Astrocyte of the cerebellum (primary cell): ENCODE data around the gene PAX7.

Source experiments
- DNase-seq: peaks from one replicate; pipeline ENCODE4 v3.0.0-alpha.2; 2011; ENCODE audit warnings: low read depth
- H3K4me3 ChIP-seq: 2 replicates; pipeline ENCODE4 v1.5.1; 2011; ENCODE audit warnings: mild to moderate bottlenecking, low read depth, low read length, moderate library complexity
- in situ Hi-C: cut with HindIII; loops from 2 replicates; pipeline ENCODE4 v1.10.0; 2017; ENCODE audit warnings: low sequenced_read_pairs
- TF ChIP-seq, protein P1 (sequence below): IDR thresholded peaks from 2 replicates; pipeline ENCODE4 v1.5.1; 2012; ENCODE audit warnings: low read length, low read depth, moderate library complexity, mild to moderate bottlenecking; ENCODE audit errors: missing control alignments

PAX7 gene

DNA sequence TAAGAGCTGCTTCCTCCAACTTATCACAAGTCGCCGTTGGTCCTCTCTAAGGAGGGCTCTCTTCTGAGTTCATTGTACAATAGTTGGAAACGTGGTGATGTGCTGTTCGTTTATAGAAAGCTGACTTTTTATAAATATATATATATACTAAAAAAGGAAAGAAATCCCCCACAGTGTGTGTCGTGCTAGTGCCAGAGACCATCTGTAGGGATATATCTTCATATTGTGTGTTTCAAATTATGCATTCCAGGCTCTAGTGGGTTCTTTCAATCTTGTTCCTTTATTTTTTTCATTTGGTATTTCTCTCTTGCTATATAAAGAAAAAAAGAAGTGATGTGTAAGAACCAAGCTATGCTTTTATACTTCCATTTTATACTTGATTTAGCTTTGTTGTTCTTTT is 117.0 kb downstream of the PAX7 start:
- in situ Hi-C loops = no loop called here
- no peak overlapping the region for H3K4me3 ChIP-seq
- no peak for DNase-seq
- TF ChIP-seq, protein P1, sequence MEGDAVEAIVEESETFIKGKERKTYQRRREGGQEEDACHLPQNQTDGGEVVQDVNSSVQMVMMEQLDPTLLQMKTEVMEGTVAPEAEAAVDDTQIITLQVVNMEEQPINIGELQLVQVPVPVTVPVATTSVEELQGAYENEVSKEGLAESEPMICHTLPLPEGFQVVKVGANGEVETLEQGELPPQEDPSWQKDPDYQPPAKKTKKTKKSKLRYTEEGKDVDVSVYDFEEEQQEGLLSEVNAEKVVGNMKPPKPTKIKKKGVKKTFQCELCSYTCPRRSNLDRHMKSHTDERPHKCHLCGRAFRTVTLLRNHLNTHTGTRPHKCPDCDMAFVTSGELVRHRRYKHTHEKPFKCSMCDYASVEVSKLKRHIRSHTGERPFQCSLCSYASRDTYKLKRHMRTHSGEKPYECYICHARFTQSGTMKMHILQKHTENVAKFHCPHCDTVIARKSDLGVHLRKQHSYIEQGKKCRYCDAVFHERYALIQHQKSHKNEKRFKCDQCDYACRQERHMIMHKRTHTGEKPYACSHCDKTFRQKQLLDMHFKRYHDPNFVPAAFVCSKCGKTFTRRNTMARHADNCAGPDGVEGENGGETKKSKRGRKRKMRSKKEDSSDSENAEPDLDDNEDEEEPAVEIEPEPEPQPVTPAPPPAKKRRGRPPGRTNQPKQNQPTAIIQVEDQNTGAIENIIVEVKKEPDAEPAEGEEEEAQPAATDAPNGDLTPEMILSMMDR = no peak

DNA sequence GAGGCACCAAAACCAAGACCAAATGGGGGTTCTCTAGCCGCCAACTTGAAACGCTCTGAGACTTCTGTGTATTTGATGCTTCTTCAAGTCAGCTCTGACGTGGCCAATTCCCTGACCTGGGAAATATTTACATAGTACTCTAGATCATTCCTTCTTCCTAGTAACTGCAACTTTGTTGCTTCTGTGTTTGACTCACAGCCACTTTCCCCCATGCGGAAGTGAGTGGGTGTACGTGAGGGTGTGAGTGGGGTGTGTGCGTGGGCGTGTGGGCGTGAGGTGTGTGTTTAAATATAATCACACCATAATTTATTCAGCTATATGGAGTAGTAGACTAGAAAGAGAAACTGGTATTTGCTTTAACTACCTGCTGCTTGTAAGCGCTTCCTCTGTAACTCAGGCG is 117.8 kb downstream of the PAX7 start:
- no peak for DNase-seq
- H3K4me3 ChIP-seq = no peak overlapping the region
- TF ChIP-seq, protein P1 = no peak
- in situ Hi-C loops = no loop called here

DNA sequence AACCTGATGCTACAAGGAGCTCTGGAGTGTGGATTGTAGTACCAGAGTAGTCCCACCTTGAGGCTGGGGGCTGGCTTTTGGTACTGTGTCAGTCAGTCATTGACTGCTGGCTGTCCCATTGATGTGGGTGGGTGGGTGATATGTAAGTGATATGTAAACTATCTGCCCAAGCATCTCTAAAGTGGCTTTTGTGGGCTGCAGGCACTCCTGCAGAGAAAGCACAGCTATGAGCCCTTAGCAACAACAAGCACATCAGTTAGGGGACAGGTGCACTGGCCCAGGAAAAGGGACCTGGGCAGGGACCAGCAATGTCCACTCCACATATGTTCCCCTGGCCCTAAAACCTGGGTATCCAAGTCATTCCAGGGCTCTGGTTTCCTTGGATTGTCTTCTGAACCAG is 118.9 kb downstream of the PAX7 start:
- no peak overlapping the region for H3K4me3 ChIP-seq
- DNase-seq = no peak
- TF ChIP-seq, protein P1 = no peak
- in situ Hi-C loops = no loop called here

DNA sequence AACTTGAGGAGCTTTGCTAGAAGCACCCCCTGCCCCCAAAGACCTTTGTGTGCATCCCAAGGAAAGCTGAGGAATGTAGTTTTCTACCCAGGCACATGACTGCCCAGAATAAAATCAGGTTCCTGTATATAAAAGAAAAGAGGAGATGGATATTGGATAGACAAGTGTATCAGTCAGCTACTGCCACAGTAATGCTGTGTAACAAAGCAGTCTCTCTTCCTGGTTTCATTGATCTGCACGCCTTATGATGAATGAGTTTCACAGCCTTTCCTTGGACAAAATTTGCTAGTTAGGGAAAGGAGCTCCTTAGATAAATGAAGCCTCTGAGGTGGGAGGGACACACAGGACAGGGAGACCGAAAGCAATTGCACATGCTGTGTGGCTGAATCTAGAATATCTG is 120.0 kb downstream of the PAX7 start:
- no peak overlapping the region for H3K4me3 ChIP-seq
- in situ Hi-C loops = no loop called here
- DNase-seq = no peak
- TF ChIP-seq, protein P1 = no peak

DNA sequence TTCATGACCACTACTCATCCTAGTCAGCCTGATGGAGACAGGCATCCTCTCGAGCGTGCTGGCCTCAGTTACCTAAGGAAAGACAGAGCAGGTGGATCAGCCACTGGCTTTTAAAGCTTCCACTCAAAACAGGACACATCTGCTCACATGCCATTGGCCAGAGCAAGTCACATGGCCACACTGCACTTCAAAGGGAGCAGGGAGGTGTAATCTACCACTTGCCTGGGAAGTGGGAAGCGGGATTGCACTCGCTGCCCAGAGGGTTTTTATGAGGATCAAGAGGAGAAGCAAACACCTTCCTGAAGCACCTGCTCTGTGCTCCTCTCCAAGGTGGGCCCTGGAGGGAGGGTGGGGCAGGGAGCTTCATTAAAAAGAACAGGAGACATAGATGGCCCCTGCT is 120.8 kb downstream of the PAX7 start:
- TF ChIP-seq, protein P1 = no peak
- no peak overlapping the region for H3K4me3 ChIP-seq
- in situ Hi-C loops = no loop called here
- no peak for DNase-seq

DNA sequence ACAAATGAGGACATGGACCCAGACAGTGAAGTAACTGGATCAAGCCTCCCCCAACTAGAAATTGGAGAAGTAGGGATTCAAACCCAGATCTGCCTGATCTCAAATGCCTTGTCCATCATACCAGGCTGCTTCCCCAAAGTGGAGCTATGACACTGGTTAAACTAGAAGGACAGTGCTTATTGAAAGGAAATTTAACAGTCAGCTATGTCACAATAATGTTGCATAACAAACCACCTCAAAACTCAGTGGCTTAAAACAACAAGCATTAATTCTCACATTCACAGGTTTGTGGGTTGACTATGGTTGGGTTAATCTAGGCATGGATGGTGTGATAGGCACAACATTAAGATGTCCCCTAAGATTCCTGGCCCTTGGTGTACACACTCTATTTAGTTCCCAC is 121.8 kb downstream of the PAX7 start:
- TF ChIP-seq, protein P1 = no peak
- no peak for DNase-seq
- no peak overlapping the region for H3K4me3 ChIP-seq
- in situ Hi-C loops = no loop called here

DNA sequence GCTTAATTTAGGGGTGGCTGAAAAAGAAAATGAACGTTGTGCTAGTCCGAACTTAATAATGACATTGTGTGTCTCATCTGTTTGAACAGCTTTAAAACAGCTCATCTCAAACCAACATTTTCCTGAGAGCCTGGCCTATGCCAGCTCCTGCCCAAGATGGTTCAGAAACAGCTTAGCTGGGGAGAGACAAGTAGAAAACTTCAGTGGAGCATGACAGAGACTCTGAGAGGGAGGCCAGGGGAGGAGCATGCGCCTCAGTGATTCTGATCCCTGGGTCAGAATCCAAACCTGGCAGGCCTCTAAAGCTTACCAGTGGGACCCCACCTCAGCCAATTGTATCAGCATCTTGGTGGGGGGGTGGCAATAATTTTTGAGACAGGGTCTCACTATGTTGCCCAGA is 129.5 kb downstream of the PAX7 start:
- no peak overlapping the region for H3K4me3 ChIP-seq
- DNase-seq = no peak
- TF ChIP-seq, protein P1 = no peak
- in situ Hi-C loops = no loop called here
